Measurements from ENCODE around the gene RARB.

RARB gene

DNA sequence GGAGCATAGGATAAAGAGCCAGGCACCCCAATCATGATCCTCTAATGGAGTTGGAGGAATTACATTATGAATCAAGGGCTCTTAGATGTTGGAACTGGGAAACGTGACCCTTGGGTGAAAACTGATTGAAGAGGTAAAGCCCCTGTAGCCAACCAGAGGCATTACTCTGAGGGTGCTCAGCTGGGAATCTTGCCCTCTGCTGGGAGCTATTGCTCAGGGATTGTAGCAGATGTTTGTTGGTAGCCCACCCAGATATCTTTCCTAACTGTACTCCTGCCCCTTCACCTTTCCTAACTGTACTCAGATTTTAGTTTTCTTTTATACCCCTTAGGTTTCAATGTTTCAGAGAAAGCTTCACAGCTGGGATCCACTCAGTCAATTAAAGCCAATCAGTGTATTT is 74.2 kb downstream of the RARB start:
- no peak for DNase-seq (ENCODE audit: insufficient read length, low spot score)
- FAIRE-seq = no peak

DNA sequence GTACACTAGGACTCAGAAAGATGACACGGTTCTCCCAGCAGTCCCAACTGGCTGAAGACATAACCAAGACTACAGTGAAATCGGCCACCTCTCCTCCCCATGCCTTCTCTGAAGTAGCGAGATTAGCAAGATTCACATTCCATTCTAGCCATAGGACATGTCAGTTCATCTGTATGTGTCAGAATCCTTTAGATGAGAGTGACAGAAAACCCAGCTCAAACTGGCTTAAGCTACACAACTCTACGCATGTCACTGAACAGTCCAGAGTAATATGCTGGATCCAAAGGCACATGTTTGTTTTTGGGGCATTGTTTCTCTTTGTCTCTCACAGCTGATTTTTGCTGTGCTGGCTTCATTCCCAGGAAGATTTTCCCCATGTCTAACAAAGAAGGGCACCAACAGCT is 75.8 kb downstream of the RARB start:
- DNase-seq (ENCODE audit: insufficient read length, low spot score) (no peak), FAIRE-seq (no peak)

DNA sequence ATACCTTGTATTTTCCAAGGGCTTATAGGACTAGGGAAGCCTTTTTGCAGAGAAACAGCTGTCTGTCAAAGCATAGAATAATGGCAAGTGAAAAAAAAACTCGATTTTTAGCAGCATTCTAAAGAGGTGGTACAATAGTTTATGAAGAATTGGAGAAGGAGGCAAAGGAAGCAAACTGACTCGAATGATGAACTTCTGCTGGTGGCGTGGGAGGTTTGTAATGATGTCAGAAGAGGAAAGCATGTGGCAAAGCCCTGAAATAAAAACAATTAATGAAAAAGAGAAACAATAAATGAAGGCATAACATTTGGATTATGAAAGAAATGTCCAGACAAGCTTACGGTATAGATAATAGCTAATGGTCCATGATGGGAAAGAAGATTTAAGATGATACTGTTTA is 77.5 kb downstream of the RARB start:
- DNase-seq (ENCODE audit: insufficient read length, low spot score) (no peak), FAIRE-seq (no peak)

DNA sequence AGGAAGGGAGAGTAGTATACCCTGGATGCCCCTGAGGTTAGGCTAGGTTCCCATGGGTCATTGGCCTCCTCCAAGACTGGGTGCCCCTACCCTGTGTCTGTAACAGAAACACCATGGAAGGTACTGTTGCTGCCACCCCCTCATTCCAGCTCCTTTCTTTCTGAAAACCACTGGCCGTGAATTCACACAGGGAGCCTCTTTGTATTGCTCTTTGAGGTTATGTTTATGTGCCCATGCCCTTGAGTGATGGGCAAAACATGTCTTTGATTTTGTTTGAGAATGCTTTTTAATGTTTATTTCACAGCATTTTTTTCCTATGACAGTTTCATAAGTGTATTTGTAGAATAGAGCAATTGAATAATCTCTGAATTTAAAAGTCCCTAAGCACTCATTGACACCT is 79.7 kb downstream of the RARB start:
- FAIRE-seq (no peak), DNase-seq (ENCODE audit: insufficient read length, low spot score) (no peak)

DNA sequence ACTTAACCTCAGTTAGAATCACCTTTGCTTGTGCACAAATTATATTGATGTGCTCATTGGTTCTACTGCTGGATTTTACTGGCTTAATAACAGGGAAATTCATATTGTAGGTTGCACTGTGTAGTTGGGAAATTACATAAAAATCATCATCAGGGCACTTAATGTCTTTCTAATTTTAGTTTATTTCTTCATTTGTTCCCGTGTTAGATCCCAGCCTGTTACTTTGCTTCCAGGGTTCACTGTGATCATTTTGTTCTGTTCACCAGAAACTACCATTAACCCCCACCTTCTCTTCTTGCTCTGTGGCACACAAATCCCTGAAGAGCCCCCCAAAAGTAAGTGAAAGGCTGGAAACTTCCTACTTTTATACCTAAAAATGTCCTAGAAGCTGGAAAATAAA is 80.4 kb downstream of the RARB start:
- DNase-seq (ENCODE audit: insufficient read length, low spot score) (no peak), FAIRE-seq (no peak)

DNA sequence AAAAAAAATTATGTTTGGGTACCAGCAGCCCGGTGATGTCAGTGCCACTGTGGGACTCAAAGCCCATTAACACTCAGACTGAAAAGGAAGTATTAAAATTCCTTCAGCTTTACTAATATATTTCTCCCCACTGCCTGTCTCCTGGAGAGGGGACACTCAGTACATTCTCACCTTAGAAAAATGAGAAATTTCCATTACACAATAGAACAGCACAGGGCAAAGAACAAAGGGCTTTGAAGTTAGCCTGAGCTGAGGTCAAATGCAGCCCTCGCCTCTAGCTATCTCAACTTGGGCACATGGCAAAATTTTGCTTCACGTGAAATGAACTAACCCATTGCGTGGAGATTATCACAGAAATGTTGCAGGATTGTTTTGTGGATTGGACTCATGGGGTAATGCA is 80.8 kb downstream of the RARB start:
- DNase-seq (ENCODE audit: insufficient read length, low spot score) (no peak), FAIRE-seq (no peak)

DNA sequence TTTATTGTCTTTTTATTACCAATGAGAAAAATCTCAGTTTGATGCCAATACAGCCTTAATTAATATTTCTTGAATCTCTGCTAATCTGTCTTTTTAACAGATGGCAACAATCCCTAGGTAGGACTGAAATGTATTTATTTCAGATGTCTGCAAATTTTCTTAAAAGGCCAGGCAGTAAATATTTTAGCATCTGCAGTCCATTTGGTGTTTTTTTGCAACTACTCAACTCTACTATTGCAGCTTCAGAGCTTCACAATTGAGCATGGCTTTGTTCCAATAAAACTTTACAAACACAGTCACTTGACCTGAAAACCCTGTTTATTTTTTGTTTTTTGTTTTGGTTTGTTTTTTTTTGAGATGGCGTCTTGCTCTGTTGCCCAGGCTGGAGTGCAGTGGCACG is 82.7 kb downstream of the RARB start:
- FAIRE-seq = no peak

DNA sequence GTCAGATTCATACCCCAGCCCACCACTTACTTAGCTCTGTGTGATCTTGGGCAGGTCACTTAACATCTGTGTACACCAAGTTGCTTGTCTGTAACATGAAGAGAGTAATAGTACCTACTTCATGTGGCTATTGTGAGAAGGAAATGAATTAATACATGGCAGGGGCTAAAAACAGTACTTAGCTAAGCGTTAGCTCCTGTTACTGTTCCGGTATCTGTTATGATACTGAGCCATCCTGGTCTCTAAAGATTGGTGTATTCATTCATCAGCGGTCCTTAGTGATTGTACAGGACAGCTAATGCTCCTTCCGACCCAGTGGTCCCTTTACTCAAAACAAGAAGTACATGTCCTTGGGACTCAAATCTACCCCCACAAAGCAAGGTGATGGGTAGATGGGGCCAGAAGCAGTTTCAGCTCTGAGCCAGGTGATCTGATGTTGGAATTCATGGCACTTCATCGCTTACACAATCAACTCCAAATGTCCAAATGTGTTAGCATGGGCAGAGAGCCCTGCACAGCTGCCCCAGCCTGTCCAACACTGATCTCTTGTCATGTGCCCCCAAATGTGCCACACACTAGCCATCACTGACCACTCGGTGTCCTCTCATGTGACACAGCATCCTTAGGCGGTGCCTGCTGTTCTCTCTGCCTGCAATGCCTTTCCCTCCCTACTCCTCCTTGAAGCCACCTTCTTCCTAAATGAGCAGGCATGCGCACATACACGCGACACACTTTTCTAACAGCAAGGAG is 84.1 kb downstream of the RARB start:
- FAIRE-seq = no peak
- DNase-seq (ENCODE audit: insufficient read length, low spot score) = no peak

More for the DNA sequence above, 82.7 kb downstream of the RARB start:
- DNase-seq (ENCODE audit: insufficient read length, low spot score) = no peak

DNA sequence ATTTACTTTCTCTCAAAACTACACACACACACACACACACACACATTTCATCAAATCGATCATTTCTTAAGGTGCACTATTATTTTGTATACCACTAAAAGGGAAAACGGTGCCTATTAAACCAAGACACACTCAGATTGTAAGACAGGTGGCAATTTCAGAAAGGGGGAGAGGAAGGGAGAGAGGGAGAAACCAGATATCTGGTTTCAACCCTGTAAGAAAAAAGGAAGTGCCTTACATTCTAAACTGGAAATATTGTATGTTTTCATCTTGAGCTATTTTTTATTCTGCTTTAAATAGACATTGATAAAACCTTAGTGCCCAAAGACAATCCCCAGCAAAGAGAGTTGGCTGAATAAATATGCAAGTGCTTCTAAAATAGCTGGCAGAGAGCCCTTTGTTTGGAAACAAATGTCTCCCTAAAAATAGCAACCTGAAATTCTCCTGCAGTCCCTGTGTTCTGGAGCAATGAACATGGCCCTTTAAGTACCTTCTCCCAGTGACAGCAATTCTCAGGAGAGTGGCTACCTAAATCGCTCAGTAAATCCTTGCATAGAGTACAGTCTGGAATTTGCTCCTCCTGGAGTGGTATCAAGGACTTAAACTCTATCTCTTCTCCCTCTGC is 85.7 kb downstream of the RARB start:
- DNase-seq (ENCODE audit: insufficient read length, low spot score) (no peak), FAIRE-seq (no peak)

DNA sequence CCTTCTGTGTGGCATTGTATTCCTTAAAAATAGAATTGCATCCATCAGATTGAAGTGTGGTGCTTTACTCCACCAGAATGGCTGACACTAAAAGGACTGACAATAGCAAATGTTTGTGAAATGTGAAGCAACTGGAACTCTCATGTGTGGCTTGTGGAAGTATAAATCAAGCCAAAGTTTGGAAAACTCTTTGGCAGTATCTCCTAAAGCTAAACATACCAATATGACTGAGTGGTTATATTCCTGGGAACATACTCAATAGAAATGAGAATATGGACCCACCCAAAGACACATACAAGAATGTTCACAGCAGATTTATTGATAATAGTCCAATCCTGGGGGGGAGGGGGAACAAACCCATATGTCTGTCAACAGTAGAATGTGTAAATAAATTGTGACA is 87.1 kb downstream of the RARB start:
- DNase-seq (ENCODE audit: insufficient read length, low spot score) = no peak
- FAIRE-seq = no peak

DNA sequence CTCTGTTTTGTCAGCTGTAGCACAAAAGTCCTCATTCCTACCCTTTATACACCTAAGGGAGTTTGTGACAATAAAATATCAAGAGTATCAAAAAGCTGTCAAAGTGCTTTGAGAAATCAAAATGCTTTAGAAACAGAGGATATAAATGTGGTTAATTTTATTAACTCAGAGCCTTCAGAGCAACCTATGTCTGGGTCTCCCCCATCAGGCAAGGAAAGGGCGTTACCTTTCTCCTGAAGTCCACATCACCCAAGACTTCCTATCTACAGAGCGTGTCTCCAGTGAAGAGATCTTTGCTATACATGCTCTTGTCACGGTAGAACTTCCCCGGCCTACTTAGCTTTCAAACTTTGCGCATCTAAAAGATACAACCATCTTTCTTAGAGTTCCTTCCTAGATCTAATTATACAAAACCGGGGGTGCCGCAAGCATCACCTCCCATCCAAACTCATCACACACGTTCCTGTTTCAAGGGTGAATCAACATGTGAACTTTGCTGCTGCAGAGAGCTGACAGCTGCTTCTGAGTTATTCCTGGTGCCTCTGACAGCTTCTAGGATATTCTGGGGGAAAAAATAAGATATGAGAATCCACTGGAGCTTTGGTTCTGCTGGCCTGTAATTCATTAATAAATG is 93.0 kb downstream of the RARB start:
- DNase-seq (ENCODE audit: insufficient read length, low spot score) (no peak), FAIRE-seq (no peak)

DNA sequence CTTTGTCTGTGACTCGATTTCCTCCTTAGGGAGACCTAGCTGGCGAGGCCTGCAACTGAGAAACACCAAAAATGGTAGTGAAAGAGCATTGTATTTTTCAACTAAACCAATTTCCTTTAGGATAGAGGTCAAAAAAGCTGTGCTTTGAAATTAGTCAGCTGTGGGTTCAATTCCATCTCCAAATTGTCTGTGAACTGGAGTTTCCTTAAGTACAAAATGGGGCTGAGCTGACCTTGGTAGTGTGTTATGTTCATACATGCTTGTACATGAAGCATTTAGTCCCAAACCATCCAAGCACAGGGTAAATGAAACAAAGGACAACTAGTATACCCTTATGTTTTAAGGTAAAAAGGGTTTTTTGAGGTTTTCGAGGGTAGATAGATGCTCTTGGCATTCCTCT is 99.3 kb downstream of the RARB start:
- DNase-seq (ENCODE audit: insufficient read length, low spot score) (no peak), FAIRE-seq (no peak)

DNA sequence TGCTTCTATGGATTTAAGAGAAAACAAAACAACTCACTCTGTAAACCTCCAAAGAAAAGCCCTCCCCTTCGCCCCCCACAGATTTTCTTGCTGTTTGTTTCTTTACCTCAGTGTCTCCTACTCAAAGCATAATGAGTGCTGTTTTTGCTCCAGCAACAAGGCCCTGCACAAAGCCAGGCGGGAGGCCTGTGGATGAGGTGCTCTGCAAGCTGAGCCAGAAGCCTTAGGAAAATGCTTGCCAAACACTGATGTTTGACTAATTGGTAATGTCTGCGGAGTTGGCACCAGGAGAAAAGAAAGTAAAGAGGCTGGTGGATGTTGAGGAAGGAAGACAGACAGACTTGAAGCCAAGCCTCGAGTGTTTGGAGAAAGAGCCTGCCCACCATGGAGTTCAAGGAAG is 99.7 kb downstream of the RARB start:
- DNase-seq (ENCODE audit: insufficient read length, low spot score) (no peak), FAIRE-seq (no peak)

DNA sequence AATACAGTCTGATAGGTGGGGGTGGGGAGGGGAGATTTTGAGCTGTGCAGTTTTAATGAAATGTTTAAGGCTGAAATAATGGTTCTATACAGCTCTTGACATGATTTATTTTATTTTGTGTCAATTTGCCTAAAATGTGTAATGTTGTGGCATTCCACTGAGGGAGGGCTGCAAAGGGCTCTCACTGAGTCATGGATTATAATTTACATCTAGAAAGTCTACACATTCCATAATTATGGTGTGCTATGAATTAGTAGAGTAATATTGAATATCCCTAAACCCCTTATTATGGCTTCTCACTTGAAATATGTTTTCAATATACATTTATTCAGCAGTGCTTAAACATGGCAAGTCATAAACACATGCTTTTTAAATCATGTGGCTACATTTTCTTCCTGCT is 103.9 kb downstream of the RARB start:
- no peak for FAIRE-seq
- DNase-seq (ENCODE audit: insufficient read length, low spot score) = no peak

DNA sequence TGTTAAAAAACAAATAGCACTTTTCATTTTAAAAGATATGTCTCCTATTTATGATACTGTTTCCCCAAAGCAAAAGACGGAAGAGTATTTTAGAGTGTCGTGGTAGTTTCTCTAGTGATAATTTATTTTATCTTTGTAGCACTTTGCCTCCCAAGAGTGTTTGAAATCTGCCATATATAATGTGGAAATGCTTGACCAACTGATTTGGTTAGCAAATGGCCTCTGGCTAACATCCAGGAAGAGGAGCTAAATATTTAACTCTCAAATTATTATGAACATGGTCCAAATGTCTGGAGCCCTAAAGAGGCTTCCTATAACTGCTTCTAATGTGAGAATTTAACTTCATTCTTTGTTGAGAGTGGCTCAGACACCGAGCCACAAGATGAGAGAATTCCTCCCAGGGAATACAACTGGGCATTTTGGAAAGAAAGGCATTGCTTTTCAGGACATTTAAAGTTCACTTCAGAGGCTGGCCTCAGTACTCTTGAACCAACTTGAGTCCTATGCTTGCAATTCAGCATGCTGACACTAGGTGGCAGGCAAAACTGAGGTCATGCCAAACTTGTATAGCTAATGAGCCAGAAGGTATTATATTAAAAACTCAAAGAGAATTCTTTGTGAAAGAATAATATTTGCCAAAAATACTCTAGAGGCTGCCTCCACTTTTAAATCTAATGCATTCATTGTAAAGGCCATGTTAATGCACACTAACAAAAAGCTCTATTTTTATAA is 104.5 kb downstream of the RARB start:
- DNase-seq (ENCODE audit: insufficient read length, low spot score) = peak; percentile 14
- no peak for FAIRE-seq

DNA sequence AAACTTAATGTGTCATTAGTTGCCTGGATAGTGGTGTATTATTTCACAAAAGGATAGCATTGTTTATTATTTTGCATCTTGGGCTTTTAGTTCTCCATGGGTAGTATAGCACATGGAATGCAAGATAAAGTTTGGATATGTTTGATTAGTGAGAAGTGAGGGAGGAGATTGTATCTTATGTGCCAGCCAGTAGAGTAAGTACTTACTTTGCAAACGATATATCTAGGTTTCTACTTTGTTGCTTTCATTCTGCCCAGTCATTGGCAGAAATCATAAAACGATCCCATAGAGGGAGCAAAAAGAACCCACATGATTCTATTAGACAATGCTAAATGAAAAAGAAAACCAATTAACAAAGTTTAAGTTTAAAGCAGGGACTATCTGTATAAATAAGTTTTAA is 105.3 kb downstream of the RARB start:
- FAIRE-seq = no peak

DNA sequence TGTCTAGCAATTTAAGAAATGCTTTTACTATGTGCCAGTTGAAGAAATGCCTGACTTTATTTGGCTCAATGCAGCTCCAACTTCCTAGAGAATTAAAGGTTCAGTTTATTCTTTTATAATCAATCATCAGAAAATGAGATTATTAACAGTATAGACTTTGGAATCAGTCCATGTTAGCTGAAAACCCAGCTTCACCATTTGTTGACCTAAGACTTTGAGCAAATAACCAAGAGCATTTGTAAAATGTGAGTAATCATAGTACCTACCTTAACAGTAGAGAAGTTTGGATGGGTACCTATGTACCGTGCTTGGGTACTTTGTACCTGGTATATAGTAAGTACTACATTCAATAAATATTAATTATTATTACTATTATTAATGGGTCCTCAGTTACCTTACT is 105.9 kb downstream of the RARB start:
- DNase-seq (ENCODE audit: insufficient read length, low spot score) (no peak), FAIRE-seq (no peak)

More for the DNA sequence above, 105.3 kb downstream of the RARB start:
- no peak for DNase-seq (ENCODE audit: insufficient read length, low spot score)

DNA sequence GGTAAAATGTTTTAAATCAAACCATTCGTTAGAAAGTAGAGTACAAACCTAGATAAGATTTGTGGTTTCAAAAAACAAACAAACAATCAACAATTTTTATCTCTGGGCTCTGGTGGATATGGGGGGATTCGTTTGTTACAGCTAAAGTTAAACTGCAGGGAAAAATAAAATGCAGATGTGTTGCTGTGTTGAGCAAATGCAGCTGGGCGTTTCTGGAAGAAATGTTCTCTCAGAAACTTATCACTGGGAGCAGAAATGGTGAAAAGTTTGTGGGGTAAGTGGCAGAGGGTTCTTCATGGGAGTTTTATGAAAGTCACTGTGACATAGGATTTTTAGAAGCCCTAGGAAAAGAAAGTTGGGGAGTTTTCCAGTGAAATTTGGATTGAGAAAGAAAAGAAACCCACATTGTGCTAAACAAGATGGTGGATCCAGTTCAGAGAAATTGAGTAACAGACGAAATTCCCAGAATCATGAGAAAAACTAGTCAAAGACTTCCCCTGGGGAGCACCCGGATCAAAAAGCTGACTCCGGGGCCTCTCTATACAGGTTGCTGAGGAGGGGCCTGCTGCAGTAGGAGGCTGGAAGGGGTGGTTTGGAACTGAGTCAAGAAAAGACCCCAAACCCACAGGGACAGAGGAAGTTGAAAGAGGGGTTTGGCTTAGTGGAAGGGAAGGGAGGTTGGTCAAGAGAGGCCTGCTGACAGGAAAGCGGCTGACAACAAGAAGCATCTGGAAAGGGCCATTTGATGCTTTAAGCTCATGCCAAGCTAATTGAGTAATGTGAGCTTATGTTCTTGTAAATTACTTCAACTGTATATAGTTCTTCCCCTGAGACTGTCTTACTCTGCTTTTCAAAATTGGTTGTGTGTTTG is 108.7 kb downstream of the RARB start:
- FAIRE-seq (no peak), DNase-seq (ENCODE audit: insufficient read length, low spot score) (no peak)

DNA sequence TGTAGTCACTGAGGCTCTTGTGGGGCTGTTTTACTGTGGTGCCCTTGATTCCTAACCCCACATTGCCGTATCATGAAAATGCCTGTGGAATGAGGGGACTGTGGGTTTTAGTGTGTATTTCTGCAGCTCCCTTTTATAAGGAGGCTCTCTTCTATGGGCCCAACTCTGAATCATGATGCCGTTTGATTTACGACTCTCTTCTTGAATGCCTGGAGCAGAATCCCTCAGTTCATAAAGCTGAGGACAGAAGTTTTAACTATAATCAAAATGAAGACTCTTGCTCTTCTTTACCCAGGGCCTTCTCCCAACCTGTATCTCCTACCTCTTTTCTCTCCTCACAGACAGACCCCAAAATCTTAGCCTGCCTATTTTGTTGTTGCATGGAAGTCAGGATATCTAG is 109.5 kb downstream of the RARB start:
- DNase-seq (ENCODE audit: insufficient read length, low spot score) = no peak
- no peak for FAIRE-seq

DNA sequence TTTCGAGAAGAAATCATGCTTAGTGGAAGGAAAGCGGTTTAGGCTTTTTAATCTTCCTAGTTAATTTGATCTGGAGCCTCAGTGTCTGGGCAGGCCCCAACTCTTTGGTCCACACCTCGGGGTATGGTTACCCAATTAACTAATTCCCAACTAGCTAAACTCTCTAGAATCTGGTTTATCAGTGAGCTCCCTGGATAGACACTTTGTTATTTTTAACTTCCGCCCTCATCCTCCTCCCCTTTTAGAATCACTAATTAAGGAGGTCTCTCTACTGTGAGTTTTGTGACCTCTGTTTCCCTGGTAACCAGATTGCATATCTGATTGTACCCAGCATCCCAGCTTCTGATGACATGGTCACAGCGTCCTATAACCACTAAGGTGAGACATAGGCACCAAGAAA is 112.2 kb downstream of the RARB start:
- DNase-seq (ENCODE audit: insufficient read length, low spot score) (no peak), FAIRE-seq (no peak)
